Measurements from ENCODE around the gene OSBPL5.

The OSBPL5 gene

DNA sequence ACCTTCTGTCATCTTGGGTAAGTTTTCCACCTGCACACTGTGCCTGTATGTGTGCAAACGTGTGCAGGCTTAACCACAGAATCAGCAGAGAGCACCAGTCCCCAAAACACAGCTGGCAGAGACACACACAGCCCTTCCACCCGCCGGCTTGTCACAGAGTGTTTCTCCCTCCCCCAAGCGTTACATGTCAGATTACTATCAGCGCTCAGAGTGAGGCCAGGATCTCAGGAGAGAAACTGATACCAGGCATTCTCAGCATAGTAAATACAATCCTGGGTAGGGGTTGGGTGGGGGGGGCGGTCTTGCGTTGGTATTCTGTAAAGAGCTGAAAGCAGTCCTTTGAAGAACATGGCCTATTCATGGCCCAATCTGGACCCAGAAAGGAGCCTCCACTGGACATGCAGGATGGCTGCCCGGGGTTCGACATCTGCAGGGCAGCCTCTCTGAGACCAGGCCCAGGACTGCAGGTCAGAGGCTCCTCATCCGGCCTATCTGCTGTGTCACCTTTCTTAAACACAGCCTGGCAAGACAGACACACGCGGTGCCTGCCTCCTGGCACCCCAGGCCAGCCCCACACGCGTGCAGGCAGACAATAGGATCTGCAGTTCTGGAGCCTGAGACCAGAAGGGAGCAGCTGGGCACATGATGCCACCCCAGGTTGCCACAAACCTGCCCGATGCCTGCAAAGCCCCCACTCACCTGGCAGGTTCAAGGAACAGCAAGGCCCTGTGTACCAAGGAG is 1.7 kb downstream of the OSBPL5 start:
- DNase-seq: no peak

DNA sequence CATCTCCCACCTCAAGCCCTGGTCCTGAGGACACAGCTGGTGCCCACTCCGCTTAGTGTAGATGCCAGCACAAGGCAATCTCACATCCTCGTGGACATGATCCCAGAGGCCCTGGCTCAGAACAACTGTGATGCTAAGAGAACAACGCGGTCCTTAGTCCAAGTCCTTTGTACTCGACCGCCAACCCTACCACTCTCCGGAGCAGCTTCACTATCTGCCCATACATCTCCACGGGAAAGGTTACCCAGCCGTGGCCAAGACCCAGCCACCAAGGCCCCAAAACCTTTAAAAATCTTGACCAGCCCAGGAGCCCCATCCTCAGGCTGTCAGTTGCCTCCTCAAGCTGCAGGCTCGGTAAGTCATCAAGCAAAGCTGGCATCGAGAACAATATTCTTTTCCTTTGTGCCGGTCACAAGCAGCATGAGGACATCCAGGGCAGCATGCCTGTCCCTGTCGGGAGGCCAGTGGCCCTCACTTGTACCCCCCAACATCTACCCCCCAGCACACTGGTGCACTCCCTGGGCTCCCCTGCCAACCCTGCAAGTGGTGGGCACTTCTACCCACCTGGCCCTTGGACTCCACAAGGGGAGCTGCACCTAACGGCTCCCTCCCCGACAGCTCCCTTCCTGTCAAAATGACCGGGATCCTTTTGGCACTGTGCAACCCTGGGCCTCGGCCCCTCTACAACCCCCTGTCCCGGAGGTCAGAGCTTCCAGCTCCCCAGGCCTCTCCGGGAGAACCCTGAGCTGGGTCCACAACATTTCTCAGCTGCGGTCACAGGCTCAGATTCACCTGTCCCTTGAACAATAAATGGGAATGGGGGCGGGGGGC is 2.5 kb downstream of the OSBPL5 start:
- no peak for DNase-seq

DNA sequence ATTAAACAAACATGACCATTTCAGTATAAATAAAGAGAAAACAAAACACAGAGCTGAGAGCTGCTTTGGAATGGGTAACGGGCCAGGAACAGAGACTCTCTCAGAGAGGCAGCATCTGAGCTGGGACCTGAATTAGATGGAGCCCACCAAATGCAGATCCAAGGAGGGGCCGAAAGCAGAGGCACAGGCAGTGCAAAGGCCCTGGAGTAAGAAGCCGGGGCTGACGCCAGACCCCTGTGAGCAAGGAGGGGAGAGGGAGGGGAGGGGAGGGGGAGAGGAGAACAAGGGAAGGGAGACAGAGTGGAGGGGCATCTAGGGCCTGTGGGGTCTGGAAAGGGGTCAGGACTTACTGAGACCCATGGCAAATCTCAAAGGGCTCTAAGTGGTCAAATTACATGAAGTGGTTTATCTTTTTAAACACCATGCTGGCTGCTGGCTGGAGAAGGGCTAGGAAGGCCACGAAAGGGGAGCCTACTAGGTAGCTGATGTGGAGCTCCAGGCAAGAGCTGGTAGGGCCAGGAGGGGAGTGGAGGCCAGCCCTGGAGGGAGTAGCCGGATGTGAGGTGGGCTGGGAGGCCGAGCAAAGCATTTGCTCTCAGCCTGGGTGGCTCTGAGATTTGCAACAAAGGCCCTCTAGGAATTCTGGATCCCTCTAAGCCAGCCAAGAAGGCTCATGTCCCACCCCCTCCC is 3.2 kb downstream of the OSBPL5 start:
- DNase-seq: no peak

DNA sequence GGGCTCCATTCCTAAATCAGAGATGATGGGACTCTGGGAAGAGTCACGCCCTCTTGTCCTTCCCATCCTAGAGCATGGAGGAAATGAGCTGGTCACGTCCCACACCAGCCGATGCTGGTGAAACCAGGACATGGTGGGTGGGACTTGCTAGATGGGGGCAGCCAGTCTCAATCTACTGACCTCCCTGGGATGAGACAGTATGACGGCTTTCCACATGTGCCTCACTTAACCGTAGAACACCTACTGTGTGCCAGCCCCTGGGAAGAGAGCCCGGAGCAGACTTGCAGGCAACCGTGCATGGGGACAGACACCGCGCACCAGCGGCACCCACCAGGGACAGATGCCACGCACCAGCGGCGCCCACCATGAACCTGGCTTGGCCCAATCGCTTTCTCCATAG is 3.8 kb downstream of the OSBPL5 start:
- no peak for DNase-seq

DNA sequence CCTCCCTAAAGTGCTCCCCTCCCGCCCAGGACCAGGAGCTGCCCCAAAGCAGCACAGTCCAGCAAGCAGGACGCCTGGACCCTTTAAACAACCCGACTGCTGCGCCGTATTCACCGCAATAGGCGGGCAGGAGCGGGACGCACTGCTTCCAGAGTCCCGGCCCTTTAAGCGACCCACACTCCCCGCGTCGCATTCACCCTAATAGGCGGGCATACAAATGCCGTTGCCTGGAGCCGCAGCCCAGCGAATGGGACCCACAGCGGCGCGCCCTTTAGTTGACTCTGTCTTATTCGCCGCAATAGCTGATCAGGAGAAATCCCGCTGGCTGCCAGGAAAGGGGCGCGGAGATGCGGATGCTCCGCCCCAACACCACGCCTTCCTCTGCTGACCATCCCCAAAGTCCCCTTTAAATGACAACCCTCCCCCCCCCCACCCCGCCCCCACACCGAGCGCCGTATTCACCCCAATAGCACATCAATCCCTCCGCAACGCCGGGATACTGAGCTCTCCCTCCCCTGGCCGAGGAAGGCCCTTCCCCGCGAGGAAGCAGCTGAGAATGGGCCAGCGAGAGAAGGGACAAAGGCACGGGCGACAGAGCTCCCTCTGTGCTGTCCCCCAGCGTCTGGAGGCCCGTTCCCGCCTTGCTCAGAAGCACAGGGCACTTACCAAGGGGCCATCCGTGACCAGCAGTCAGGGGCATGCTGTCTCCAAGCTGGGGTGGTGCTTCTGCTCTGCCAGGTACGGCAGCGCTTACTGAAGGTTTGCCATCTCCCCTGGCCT is 4.7 kb downstream of the OSBPL5 start:
- no peak for DNase-seq

DNA sequence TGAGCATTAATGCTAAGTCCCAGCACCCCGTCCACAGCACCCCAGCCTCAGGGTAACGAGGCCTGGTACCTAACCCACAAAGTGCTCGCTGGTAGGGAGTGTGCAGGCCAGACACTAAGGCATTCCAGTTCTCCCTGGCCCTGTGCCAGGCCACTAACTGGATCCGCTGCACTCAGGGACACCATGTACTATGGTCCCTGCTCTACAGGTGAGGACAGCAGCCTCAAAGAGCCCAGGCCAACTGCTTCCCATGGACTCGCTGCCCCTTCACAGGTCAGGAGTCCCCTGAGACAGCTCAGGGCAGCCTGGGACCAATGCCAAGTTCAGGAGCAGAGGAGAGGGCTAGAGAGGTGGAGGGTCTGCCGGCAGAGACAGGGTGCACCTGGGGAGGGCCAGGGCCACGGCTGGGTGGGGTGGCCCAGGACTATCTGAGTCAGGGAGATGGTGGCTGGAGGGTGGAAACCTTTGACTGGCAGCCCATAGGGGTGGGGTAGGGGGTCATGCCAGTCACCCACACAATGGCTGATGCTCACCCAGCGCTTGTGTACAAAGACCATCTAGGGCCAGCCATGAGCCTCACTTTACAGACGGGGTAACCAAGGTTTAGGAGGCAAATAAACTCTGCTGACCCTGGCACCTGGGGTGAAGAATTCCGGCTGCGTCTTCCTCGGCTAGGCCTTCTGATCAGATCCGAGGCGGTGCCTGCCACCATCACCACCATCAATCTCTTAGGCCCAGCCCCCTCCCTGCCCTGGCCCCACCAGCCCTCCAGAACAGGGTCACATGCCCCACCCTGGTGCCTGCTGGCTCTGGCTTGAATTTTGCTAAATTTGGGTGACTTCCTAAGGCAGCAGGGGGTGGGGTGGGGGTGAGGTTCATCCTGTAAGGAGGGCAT is 5.6 kb downstream of the OSBPL5 start:
- no peak for DNase-seq

DNA sequence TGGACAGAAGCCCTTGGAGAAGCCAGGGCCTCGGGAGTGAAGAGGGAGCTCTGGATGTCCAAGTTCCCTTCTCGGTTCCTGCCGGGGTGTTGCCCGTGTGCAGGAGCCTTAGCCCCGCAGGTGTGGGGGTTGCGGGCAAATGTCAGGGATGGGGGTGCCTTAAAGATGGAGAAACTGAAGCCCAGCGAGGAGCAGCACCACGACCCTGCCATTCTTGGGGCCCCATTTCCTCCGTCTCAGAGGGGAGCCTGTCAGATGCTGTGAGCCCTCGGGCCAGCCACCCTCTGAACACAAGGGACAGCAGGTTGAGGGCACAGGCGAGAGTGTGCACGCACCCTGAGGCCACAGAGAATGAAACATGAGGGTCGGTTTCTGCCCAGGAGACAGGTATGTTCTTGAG is 6.3 kb downstream of the OSBPL5 start:
- no peak for DNase-seq

DNA sequence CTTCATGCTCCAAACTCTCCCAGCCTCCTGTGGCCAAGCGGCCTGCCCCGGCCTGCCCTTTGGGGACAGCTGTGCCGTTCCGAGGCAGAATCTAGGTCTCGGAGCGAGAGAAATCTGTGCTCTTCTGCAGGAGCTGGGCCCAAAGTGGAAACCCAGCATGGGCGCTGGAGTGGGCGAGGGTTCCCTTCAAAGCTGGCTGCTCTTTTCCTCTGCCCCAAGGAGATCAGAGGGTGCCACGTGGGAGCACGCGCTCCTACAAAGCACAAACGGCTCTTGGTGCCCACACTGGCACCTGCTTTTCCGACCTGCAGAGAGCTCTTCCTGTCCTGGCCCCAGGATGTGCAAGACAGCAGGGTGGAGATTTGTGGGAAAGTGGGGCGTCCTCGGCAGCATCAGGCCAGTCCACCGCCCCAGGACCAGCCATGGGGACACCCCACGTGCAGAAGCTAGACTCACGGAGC is 6.9 kb downstream of the OSBPL5 start:
- DNase-seq: no peak

DNA sequence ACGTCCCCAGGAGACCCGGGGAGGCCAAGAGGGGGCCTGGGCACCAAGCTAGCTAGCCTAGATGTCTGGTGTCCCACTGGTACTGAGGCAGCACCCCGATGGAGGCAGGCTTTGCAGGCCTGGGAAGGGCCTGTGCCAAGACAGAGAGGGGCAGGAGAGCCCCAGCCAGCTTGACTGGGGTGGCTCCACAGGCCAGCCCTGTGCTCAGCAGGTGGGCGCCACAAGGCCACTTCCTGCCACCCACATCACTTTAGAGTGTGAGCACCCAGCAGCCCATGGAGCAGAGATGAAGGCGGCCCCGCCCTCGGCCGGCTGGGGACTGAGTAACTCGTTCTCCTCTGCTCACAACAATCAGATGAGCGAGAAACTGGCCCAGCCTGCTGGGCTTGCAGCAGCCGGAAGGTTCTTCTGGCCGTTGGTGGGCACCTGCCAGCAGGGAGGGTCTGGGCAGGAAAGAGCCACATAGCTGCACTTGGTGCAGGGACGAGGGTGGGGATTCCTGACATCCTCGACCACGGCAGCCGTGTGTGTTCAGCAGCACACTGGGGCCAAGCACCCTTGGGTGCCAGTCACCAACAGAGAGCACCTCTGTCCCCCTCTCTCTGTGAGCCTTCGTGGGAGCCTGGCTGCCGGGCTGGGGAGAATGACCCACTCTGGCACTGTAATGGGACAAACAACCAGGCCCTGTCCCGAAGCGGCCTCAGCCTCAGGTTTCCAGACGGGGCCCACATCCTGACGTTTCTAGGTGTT is 7.6 kb downstream of the OSBPL5 start:
- no peak for DNase-seq

DNA sequence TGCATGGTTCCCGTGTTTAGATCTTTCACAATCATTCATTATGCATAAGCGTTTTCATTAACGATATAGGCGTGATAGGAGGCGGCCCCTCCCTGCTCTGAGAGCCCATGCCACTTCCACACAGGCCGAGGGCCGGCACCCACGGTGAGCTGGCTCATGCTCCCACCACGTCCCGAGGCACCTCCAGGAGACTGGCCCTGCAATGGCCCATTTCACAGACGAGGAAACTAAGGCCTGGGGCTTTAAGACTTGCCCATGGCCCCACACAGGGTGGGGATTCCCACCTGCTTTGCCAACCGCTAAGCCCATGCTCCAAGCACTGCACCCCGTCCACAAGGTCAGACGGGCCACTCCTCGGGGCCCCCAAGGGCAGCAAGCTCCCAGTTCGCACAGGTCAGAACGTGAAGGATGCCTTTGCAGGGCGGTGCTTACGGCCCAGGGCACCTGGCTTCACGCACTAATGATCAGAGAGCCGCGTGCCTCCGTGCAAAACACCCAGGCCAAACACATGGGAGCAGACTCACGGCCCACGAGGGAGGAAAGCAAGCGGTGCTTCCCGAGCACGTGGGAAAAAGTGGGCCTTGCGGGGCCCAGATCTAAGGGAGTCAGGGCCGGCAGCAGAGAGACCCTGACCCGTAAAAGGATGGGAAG is 8.3 kb downstream of the OSBPL5 start:
- DNase-seq: no peak

DNA sequence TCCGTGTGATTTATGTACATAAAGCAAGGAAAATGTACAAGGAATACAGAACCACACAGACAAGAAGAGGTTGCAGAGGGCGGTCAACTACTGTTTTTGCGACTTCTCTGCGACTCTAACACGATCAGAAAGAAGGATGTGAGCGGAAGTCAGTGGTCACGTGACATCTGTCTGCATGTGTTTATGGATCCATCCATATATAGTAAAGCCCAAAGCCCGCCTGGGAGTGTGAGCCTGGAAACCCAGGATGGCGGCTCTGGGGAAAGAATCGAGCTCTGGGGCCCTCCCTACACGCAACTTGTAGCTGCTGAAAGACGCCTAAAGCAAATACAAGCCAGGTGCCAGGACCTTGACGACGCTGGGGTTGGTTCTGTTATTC is 8.8 kb downstream of the OSBPL5 start:
- DNase-seq: no peak

DNA sequence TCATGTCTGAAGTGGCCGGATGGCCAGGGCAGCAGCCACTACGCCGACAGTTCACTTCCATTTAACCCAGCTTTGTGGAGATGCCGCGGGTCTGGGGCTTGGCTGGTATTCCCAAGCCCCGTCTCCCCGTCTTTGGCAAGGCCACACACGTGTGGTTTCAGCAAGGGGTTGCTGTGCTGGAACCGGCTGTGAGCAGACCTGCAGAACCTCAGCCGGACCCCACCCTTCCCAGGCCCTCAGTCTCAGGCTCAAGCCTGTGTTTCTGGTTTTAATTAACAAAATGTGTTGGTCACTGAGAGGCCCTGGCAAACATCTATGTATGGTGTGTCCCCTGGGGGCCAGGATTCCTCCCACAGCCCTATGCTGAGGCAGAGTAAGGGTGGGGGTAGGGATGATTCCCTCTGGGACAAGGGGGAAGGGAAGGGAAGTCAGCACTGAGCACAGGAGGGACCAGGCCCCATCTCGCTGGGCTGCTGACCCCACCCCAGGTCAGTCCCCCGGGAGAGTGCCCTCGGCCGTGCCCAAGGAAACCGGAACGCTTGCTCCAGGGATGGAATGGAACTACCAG is 9.3 kb downstream of the OSBPL5 start:
- no peak for DNase-seq

DNA sequence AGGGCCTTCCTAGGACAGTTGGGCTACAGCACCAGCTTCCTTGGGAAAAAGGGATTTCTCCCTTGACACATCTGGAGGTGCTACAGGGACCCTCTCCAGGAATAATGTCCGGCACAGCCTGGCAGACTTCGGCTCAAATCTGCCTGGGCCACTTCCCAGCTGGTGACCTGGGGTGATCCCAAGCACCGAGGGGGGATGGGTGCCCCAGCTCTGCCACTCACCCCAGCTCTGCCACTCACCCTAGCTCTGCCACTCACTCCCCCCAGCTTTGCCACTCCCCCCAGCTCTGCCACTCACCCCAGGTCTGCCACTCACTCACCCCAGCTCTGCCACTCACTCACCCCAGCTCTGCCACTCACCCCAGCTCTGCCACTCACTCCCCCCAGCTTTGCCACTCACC is 9.9 kb downstream of the OSBPL5 start:
- no peak for DNase-seq

DNA sequence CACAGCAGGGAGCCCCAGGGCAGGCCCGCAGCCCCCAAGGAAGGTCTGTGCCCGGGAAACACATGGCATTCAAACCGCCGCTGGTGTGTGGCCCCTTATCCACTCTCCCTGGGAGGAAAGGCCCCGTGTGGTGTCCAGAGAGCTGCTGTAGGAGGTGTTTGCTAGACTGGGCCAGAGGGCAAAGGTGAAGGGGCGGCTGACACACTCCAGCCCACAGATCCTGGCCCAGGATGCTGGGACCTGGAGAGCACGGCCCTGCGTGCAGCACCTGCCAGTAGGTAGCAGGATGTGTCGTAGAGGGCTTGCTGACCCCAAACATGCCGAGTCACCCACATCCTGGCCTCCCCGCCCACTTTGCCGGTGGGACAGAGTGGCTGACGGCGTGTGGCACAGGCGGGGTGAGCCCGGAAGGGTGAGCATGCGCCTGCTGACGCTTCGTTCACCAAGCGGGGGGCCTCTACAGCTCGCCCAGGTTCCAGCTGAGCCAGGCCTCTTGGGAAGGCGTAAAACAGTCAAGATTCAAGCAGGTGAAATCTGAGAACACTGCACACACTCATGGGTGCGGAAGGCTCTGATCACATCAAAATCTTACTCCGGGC is 11.0 kb downstream of the OSBPL5 start:
- DNase-seq: no peak

DNA sequence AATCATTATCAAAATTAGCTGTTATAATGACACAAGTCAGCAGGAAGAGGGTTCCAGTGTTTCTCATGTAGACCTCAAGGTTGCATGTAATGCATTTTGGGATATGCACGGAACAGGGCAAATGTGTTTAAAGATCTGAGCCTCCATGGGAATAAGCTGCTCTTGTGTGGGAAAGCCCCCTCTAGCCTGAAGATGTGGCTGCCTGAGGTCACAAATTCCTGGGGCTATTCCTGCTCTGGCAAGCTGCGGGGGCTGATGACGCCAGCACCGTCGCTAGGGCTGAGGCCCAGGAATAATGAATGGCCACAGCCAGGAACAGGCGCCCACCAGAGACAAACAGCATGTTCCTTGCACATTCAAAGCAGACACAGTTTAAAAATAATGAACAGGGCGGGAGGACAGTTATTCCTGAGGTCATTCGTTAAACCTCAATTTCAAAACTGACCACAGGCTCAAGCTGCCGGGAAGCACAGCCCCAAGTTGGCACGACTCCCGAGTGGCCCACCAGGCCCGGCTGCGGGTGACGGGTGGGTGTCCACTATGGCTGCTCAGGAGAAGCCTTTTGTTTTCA is 11.7 kb downstream of the OSBPL5 start:
- no peak for DNase-seq

DNA sequence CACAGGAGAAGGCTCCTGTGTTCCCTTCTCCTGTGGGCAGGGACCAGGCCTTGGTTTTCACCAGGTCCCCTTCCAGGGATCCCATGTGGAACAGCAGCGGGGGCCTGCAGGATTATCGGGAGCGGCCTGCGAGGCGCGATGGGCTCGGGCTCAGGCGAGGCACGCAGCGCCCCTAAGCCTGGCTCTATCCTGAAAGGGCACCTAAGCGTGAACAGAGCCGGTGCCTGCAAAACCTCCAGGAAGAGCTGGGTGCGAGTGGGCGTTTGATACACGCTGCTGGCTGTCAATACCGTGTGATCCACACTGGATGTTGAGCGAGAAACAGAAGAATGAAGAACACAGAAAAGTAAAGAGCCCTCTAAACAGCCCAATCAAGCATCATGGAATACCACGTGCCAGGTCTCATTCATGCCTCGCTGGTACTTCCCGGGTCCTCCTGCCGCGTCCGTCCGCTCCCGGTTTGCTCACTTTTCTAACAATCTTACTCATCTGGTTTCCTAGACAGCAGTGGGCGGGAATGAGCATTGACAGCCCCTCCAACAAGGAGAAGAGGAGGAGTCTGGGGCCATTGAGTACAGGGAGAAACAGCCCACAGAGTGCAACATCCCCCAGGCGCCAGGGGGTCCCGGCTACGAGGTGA is 12.5 kb downstream of the OSBPL5 start:
- DNase-seq: no peak

DNA sequence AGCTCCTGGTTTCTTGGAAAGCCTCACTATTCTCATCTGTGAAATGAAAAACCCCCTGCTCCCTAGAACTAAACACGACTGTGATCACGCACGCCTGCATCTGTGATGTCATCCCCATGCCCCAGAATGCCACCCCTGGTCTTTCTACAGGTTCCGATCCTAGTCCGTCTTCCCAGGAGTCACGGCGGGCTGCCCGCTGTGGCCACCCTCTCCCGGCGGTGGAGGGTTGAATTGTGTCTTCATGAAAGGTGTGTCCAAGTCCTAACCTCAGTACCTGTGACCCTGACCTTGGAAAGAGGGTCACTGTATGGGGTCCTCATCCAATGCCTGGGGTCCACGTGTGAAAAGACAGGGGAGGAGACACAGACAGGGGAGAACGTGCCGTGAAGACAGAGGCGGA is 14.4 kb downstream of the OSBPL5 start:
- DNase-seq: no peak

DNA sequence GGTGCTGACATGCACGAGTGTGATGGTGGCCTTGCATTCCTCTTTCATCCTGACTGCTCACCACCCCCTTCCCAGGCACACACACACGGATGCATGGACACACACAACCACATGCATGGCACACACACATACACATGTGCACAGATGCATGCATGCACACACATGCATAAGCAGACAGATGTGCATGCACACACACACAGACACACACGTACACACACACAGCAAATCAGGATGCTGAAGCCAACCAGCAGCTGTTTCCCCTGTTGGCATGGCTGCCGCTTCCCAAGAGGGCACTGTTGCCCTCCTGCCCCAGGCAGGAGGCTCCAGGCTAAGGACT is 15.3 kb downstream of the OSBPL5 start:
- DNase-seq: no peak
